Keratinocyte (primary cell): Measurements from ENCODE around the gene NCOA7. TPM values are rescaled to one million over a fixed set of nuclear protein-coding genes. Genes with fewer than 3 reads are reported as not detected.
A peak's percentile ranks its signal among the peaks of the same experiment; 100 is the strongest.

Source experiments
- DNase-seq: peaks from one replicate; pipeline ENCODE4 v3.0.0-alpha.2; 2011; ENCODE audit warnings: low read depth, missing footprints, low spot score
- FAIRE-seq: peaks from 2 replicates; lab custom pipeline; 2011; peaks lifted over from hg19 to GRCh38; lab: Jason Lieb, UNC
- H2AFZ ChIP-seq: 2 replicates; pipeline ENCODE4 v1.6.0; 2012; ENCODE audit warnings: low read length, control low read depth, inconsistent platforms; ENCODE audit not compliant: control insufficient read depth
- H3K27ac ChIP-seq: 2 replicates; pipeline ENCODE4 v1.5.1; 2011; ENCODE audit warnings: low read length; ENCODE audit not compliant: control insufficient read depth, insufficient read depth
- H3K27me3 ChIP-seq: 3 replicates; pipeline ENCODE4 v1.6.0; 2011; ENCODE audit warnings: low read length; ENCODE audit not compliant: control insufficient read depth, insufficient read depth; ENCODE audit errors: extremely low read depth
- H3K36me3 ChIP-seq, 2 experiments: 2 replicates in 1 of 2; 3 replicates in 1 of 2; pipeline ENCODE4 v1.5.1; 2011; ENCODE audit warnings: low read length in 2 of 2, mild to moderate bottlenecking in 1 of 2; ENCODE audit not compliant: control insufficient read depth in 2 of 2, insufficient read depth in 2 of 2; ENCODE audit errors: extremely low read depth in 1 of 2
- H3K4me1 ChIP-seq: 3 replicates; pipeline ENCODE4 v1.5.1; 2011; ENCODE audit warnings: low read length; ENCODE audit not compliant: control insufficient read depth, insufficient read depth; ENCODE audit errors: extremely low read depth
- H3K4me2 ChIP-seq: 3 replicates; pipeline ENCODE4 v1.6.0; 2011; ENCODE audit warnings: low read depth, low read length; ENCODE audit not compliant: control insufficient read depth, insufficient read depth; ENCODE audit errors: extremely low read depth
- H3K4me3 ChIP-seq, 3 experiments: fragments of 200-600 bp in 1 of 3; sonication (generic) in 1 of 3; 2 replicates in 2 of 3; 3 replicates in 1 of 3; pipeline ENCODE4 v1.5.1; 2011 to 2016; ENCODE audit warnings: low read length in 3 of 3, mild to moderate bottlenecking in 3 of 3, control low read depth in 2 of 3, inconsistent platforms in 1 of 3, low read depth in 1 of 3, mixed read lengths in 1 of 3, mixed run types in 1 of 3, moderate library complexity in 1 of 3; ENCODE audit not compliant: control insufficient read depth in 2 of 3, insufficient read depth in 2 of 3; ENCODE audit errors: extremely low read depth in 1 of 3
- H3K79me2 ChIP-seq: 2 replicates; pipeline ENCODE4 v1.6.0; 2012; ENCODE audit warnings: low read length; ENCODE audit not compliant: control insufficient read depth, insufficient read depth
- H3K9ac ChIP-seq: 3 replicates; pipeline ENCODE4 v1.6.0; 2011; ENCODE audit warnings: low read length; ENCODE audit not compliant: control insufficient read depth, insufficient read depth; ENCODE audit errors: extremely low read depth
- H3K9me1 ChIP-seq: 3 replicates; pipeline ENCODE4 v1.6.0; 2011; ENCODE audit warnings: low read length; ENCODE audit not compliant: control insufficient read depth, insufficient read depth; ENCODE audit errors: extremely low read depth
- H3K9me3 ChIP-seq: 2 replicates; pipeline ENCODE4 v1.5.1; 2012; ENCODE audit warnings: low read depth, low read length; ENCODE audit not compliant: control insufficient read depth
- H4K20me1 ChIP-seq: 3 replicates; pipeline ENCODE4 v1.6.0; 2011; ENCODE audit warnings: low read length; ENCODE audit not compliant: control insufficient read depth, insufficient read depth; ENCODE audit errors: extremely low read depth
- CTCF ChIP-seq, 3 experiments: IDR thresholded peaks in 1 of 3; conservative IDR thresholded peaks in 1 of 3; optimal IDR thresholded peaks in 1 of 3; 2 replicates in 2 of 3; 3 replicates in 1 of 3; pipeline versions ENCODE3 to v1.5.1; 2011; ENCODE audit warnings: low read length in 3 of 3, mild to moderate bottlenecking in 3 of 3, moderate library complexity in 2 of 3, control low read depth in 1 of 3, inconsistent platforms in 1 of 3; ENCODE audit not compliant: insufficient read depth in 2 of 3; ENCODE audit errors: extremely low read depth in 1 of 3
- EZH2 ChIP-seq: IDR thresholded peaks from one replicate; pipeline ENCODE4 v1.6.1; 2012; ENCODE audit warnings: inconsistent platforms, mild to moderate bottlenecking, low read length, moderate library complexity
- dilution Hi-C: fragments of 300-500 bp; cut with MboI; formaldehyde crosslinking; loops from one replicate; pipeline ENCODE4 v1.7.0; 2020; ENCODE audit warnings: low sequenced_read_pairs; ENCODE audit not compliant: extremely low pct_ligation_motif_present
- polyA plus RNA-seq, 5 experiments: library from polyadenylated mRNA; depleted of rRNA in 3 of 5; stranded (reverse) in 3 of 5; stranded (forward) in 1 of 5; unstranded in 1 of 5; fragments of >200 nt; gene quantifications; 1 replicate in 1 of 5; 2 replicates in 3 of 5; 3 replicates in 1 of 5; pipeline versions ENCODE4 v1.2.1 to v1.2.3, GENCODE V29; 2011 to 2012; ENCODE audit warnings: missing spikeins in 2 of 5, low read depth in 1 of 5, low replicate concordance in 1 of 5

The NCOA7 gene
- polyA plus RNA-seq, 1 donor (not counting 4 experiments of a cell fraction or from before 2014, with no cell fraction given), result 20.5 TPM

GRCh38 chr6:125779924-125780539, 10.7 kb upstream of the NCOA7 start:
- Histone ChIP-seq H2AFZ (peak overlapping the region; percentile 79), H3K4me2 (peak overlapping the region; percentile 75), H3K9me1 (no peaks in the 10 kb centered on the region), H3K4me3 (peak overlapping the region; percentile 49 to 86 (median 82)), H3K9me3 (no peaks in the 10 kb centered on the region), H3K27me3 (peaks cover 3% of the 10 kb centered on the region), H3K4me1 (peaks cover 11% of the 10 kb centered on the region), H3K36me3 (no peaks in the 10 kb centered on the region), H3K9ac (peak overlapping the region; percentile 94), H4K20me1 (no peaks in the 10 kb centered on the region), H3K79me2 (no peaks in the 10 kb centered on the region), H3K27ac (peak overlapping the region; percentile 91)
- dilution Hi-C loops, result no loop called here
- FAIRE-seq (peak; percentile 60), DNase-seq (peak; percentile 61)
- TF ChIP-seq CTCF (optimal IDR thresholded peaks at IDR 0.05 in 1 of 3, IDR thresholded peaks at IDR 0.05 in 1 of 3, conservative IDR thresholded peaks at IDR 0.05 in 1 of 3; ENCODE audit: extremely low read depth in 1 of 3, insufficient read depth in 2 of 3, low read length in 3 of 3), result peak in 2 of 3 experiments; percentile 16 to 19
- TF ChIP-seq EZH2, result no peak

- Histone ChIP-seq H3K79me2 (no peaks in the 10 kb centered on the region), H3K27me3 (peaks cover 3% of the 10 kb centered on the region), H3K4me3 (peak overlapping the region; percentile 49 to 86 (median 82)), H3K4me1 (peaks cover 11% of the 10 kb centered on the region), H3K9ac (peak overlapping the region; percentile 94), H3K36me3 (no peaks in the 10 kb centered on the region), H4K20me1 (no peaks in the 10 kb centered on the region), H3K4me2 (peak overlapping the region; percentile 75), H3K9me1 (no peaks in the 10 kb centered on the region), H3K9me3 (no peaks in the 10 kb centered on the region), H2AFZ (peak overlapping the region; percentile 79), H3K27ac (peak overlapping the region; percentile 91)
- TF ChIP-seq EZH2 (no peak), CTCF (optimal IDR thresholded peaks at IDR 0.05 in 1 of 3, IDR thresholded peaks at IDR 0.05 in 1 of 3, conservative IDR thresholded peaks at IDR 0.05 in 1 of 3; ENCODE audit: extremely low read depth in 1 of 3, insufficient read depth in 2 of 3, low read length in 3 of 3) (no peak)
- DNase-seq (no peak), FAIRE-seq (peak; percentile 67)
- dilution Hi-C loops, result no loop called here
These were observed 10.0 kb upstream of the NCOA7 start for GRCh38 chr6:125780540-125781313.
